WI38 (cell line): ENCODE data around the gene PLK2.

Experiments used
- H3K4me3 ChIP-seq: 2 replicates; pipeline ENCODE4 v1.5.1; 2011; ENCODE audit warnings: low read depth, mild to moderate bottlenecking, control low read depth, low read length
- CTCF ChIP-seq: IDR thresholded peaks from 2 replicates; pipeline ENCODE4 v1.5.1; 2012; ENCODE audit warnings: low read depth, mild to moderate bottlenecking, control low read depth, low read length

Gene PLK2

DNA sequence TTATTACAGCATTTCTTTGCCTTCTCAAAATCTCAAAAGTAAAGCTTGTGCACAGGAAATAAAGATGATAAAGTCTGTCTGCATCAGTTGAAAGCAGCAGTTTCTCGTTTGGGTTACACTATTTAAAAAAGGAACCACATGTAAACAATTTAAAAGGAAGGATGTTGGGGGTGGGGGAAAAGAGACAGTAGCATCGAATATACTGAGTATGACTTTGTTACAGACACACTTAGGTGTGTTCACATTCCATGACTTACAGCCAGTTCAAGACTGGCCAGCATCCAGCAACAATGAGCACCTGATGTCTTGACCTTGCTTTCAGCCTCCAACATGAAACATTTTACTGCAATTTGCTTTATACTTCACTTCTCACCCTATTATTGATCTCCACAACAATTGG, 40.1 kb upstream of the PLK2 start:
- H3K4me3 ChIP-seq, result no peak overlapping the region
- TF ChIP-seq CTCF, result no peak

DNA sequence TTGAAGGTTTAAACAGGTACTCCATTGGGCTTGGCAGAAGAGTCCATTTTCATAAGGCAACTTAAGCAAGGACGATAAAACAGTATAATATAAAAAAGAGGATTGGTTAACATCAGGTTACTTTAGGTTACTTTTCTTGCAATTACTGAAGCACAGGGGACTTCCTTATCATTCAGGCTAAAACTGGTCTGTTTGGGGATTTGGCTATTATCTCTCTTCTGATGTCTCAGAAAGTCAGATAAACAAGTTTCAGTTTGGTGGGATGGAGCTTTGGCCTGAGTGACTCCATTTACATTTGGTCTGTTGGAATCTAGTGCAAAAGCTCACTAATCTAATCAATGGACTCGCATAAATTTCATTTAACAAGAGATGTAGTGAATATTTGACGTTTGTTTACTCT, 39.3 kb upstream of the PLK2 start:
- no peak overlapping the region for H3K4me3 ChIP-seq
- TF ChIP-seq CTCF, result no peak

DNA sequence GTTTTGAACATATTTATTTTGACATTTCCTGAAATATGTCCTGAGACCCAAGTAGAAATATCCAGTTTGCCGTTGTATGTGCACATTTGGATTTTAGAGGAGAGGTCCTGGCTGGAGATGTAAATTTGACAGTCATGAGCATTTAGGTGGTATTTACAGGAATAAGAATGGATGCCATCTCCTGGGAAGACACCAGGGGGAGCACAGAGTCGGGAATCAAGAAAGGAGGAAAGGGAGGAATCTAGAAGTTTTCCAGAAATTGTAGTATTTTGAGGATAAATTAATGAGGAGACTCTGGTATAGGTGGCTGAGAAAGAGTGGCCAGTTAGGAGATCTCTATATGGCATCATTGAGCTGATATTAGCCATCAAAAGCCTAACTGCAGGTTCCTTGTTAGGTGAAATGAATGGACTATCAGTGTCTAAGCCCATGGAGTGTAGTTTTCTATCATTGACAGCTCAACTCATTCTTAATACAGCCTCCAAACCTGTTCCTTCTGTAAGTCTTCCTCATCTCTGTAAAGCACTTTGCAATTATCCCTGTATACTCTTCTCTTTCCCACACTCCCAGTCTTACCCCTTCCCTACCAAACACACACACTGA, 38.6 kb upstream of the PLK2 start:
- H3K4me3 ChIP-seq, result no peak overlapping the region
- peak; percentile 84 for TF ChIP-seq CTCF

GRCh38 chr5:58497921-58498320, 38.0 kb upstream of the PLK2 start:
- no peak for TF ChIP-seq CTCF
- no peak overlapping the region for H3K4me3 ChIP-seq

- H3K4me3 ChIP-seq, result no peak overlapping the region
- no peak for TF ChIP-seq CTCF
Observed at GRCh38 chr5:58497386-58497785, 37.5 kb upstream of the PLK2 start.

- no peak overlapping the region for H3K4me3 ChIP-seq
- TF ChIP-seq CTCF, result no peak
Observed at GRCh38 chr5:58496488-58496887, 36.6 kb upstream of the PLK2 start.

DNA sequence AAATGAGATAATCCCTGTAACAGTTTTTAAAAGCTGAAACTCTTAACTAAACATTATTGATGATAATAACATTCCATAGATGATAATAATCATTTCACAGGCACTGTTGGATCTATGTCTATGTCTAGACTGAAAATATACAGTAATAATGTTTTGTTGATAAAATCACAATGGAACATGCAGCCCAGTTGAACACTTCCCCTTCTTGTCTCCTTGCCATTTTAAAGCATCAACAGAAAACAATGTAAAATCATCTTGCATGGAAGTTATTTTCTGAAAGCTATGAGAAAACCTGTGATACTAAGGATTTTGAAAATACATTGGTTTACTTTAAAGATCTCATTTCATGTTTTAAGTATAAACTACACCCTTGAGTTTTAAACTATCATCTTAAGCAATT, 33.3 kb upstream of the PLK2 start:
- H3K4me3 ChIP-seq, result no peak overlapping the region
- no peak for TF ChIP-seq CTCF
